Neuronal stem cell (in vitro differentiated cells): ENCODE data around the gene AGFG2.
A peak's percentile ranks its signal among the peaks of the same experiment; 100 is the strongest.

Source experiments
- DNase-seq: peaks from one replicate; pipeline ENCODE4 v3.0.0-alpha.2; 2013; ENCODE audit warnings: low spot score
- H2AFZ ChIP-seq: one replicate; pipeline ENCODE4 v1.6.1; 2013; ENCODE audit warnings: mild to moderate bottlenecking, low read length, inconsistent platforms
- H2AK5ac ChIP-seq: 2 replicates; pipeline ENCODE4 v1.6.1; 2013; ENCODE audit warnings: low read depth, mild to moderate bottlenecking, inconsistent platforms, low read length, moderate library complexity, mixed read lengths
- H2BK120ac ChIP-seq: 2 replicates; pipeline ENCODE4 v1.6.1; 2013; ENCODE audit warnings: low read depth, mild to moderate bottlenecking, inconsistent platforms, low read length, moderate library complexity, mixed read lengths
- H2BK12ac ChIP-seq: one replicate; pipeline ENCODE4 v1.6.1; 2013; ENCODE audit warnings: low read length, inconsistent platforms
- H2BK15ac ChIP-seq: 2 replicates; pipeline ENCODE4 v1.6.1; 2013; ENCODE audit warnings: mild to moderate bottlenecking, low read length, inconsistent platforms, mixed read lengths
- H2BK5ac ChIP-seq: one replicate; pipeline ENCODE4 v1.6.1; 2013; ENCODE audit warnings: inconsistent platforms, mild to moderate bottlenecking, low read length, moderate library complexity
- H3K14ac ChIP-seq: one replicate; pipeline ENCODE4 v1.6.1; 2013; ENCODE audit warnings: low read length, inconsistent platforms
- H3K18ac ChIP-seq: 2 replicates; pipeline ENCODE4 v1.6.1; 2013; ENCODE audit warnings: low read length, inconsistent platforms
- H3K23ac ChIP-seq: 2 replicates; pipeline ENCODE4 v1.6.1; 2013; ENCODE audit warnings: low read depth, mild to moderate bottlenecking, mixed read lengths, low read length, inconsistent platforms; ENCODE audit not compliant: poor library complexity
- H3K27ac ChIP-seq: replicated peaks from 3 replicates; pipeline ENCODE4 v1.5.1; 2013; ENCODE audit warnings: low read length, inconsistent platforms
- H3K27me3 ChIP-seq, 3 experiments: 2 replicates each; pipeline ENCODE4 v1.6.1; 2013; ENCODE audit warnings: low read length in 3 of 3, mild to moderate bottlenecking in 2 of 3, inconsistent platforms in 1 of 3, low read depth in 1 of 3, mixed read lengths in 1 of 3, moderate library complexity in 1 of 3; ENCODE audit not compliant: control insufficient read depth in 3 of 3, insufficient read depth in 3 of 3
- H3K36me3 ChIP-seq, 2 donors: replicated peaks in 1 of 2; 2 replicates each; pipeline ENCODE4 v1.6.1; 2013; ENCODE audit warnings: low read length in 2 of 2; ENCODE audit not compliant: control insufficient read depth in 2 of 2, insufficient read depth in 2 of 2
- H3K4ac ChIP-seq: 2 replicates; pipeline ENCODE4 v1.6.1; 2013; ENCODE audit warnings: inconsistent platforms, mild to moderate bottlenecking, low read length, moderate library complexity
- H3K4me1 ChIP-seq, 2 donors: 1 replicate in 1 of 2; 2 replicates in 1 of 2; pipeline ENCODE4 v1.6.1; 2013; ENCODE audit warnings: low read length in 2 of 2, low read depth in 1 of 2; ENCODE audit not compliant: control insufficient read depth in 2 of 2, insufficient read depth in 1 of 2
- H3K4me2 ChIP-seq: one replicate; pipeline ENCODE4 v1.6.1; 2013; ENCODE audit warnings: mild to moderate bottlenecking, low read length, inconsistent platforms; ENCODE audit not compliant: insufficient read depth, poor library complexity, severe bottlenecking
- H3K4me3 ChIP-seq, 2 donors: 2 replicates each; pipeline ENCODE4 v1.5.1; 2013; ENCODE audit warnings: low read length in 2 of 2, mild to moderate bottlenecking in 2 of 2, inconsistent platforms in 1 of 2, moderate library complexity in 1 of 2
- H3K79me1 ChIP-seq: one replicate; pipeline ENCODE4 v1.6.1; 2013; ENCODE audit warnings: low read depth, mild to moderate bottlenecking, inconsistent platforms, low read length, moderate library complexity
- H3K9ac ChIP-seq: one replicate; pipeline ENCODE4 v1.6.1; 2013; ENCODE audit warnings: mild to moderate bottlenecking, low read depth, low read length, inconsistent platforms; ENCODE audit not compliant: poor library complexity
- H3K9me3 ChIP-seq, 2 donors: replicated peaks in 1 of 2; 2 replicates each; pipeline versions ENCODE3 to v1.6.1; 2013; ENCODE audit warnings: low read length in 2 of 2, mild to moderate bottlenecking in 2 of 2, inconsistent platforms in 1 of 2, low read depth in 1 of 2, mixed read lengths in 1 of 2, moderate library complexity in 1 of 2; ENCODE audit not compliant: control insufficient read depth in 2 of 2, insufficient read depth in 1 of 2
- H4K8ac ChIP-seq: one replicate; pipeline ENCODE4 v1.6.1; 2013; ENCODE audit warnings: low read depth, mild to moderate bottlenecking, inconsistent platforms, low read length, moderate library complexity
- H4K91ac ChIP-seq: one replicate; pipeline ENCODE4 v1.6.1; 2013; ENCODE audit warnings: low read length, low read depth, mild to moderate bottlenecking, inconsistent platforms; ENCODE audit not compliant: poor library complexity
- WGBS, 2 donors: extraction: QIAGEN DNeasy Blood & Tissue Kit; methylation state at CpG; one replicate each; pipeline ENCODE4 v1.1.7; 2013; ENCODE audit warnings: missing lambda C conversion rate in 2 of 2, mixed read lengths in 1 of 2; ENCODE audit not compliant: insufficient read length in 2 of 2, insufficient replicate concordance in 1 of 2; ENCODE audit errors: extremely low coverage in 2 of 2; 5-methylcytosine and 5-hydroxymethylcytosine counted together

The AGFG2 gene

GRCh38 chr7:100584683-100585510 lies 45.9 kb downstream of the AGFG2 start:
- peak overlapping the region; percentile 88 for H3K27ac ChIP-seq
- H2BK15ac ChIP-seq = no peak overlapping the region
- peak; percentile 74 for DNase-seq
- WGBS, 2 donors = no CpG with 5 or more reads among the region's 20 CpGs
- H3K4me3 ChIP-seq = peak overlapping the region; percentile 91 to 97
- H4K8ac ChIP-seq = no peak overlapping the region
- H2BK5ac ChIP-seq = no peak overlapping the region
- peak overlapping the region; percentile 62 for H3K18ac ChIP-seq
- no peak overlapping the region for H2BK120ac ChIP-seq
- H3K4me2 ChIP-seq = peak overlapping the region; percentile 97
- H3K14ac ChIP-seq = no peak overlapping the region
- H3K79me1 ChIP-seq = peaks cover 3% of the 10 kb centered on the region
- H2AK5ac ChIP-seq = peak overlapping the region; percentile 63
- H3K27me3 ChIP-seq = no peaks in the 10 kb centered on the region
- no peak overlapping the region for H4K91ac ChIP-seq
- peaks cover 25% of the 10 kb centered on the region in 2 donors for H3K4me1 ChIP-seq
- H2AFZ ChIP-seq = no peak overlapping the region
- no peak overlapping the region for H2BK12ac ChIP-seq
- H3K9ac ChIP-seq = peak overlapping the region; percentile 56
- H3K23ac ChIP-seq = no peak overlapping the region
- H3K4ac ChIP-seq = no peak overlapping the region
- H3K9me3 ChIP-seq = peaks cover 0 to 5% of the 10 kb centered on the region in 2 donors
- peaks cover 19 to 40% of the 10 kb centered on the region in 2 donors for H3K36me3 ChIP-seq

GRCh38 chr7:100585511-100586265 lies 46.7 kb downstream of the AGFG2 start, which contains the start of gene LRCH4:
TSS of gene LRCH4 (minus strand) at chr7:100586129. CDS start at chr7:100586100, 29 bp downstream.
- peaks cover 0 to 1% of the 10 kb centered on the region in 2 donors for H3K9me3 ChIP-seq
- peaks cover 3% of the 10 kb centered on the region for H3K79me1 ChIP-seq
- H3K4me1 ChIP-seq = peaks cover 25 to 32% of the 10 kb centered on the region in 2 donors
- H2BK15ac ChIP-seq = peak within 1 kb of the TSS; percentile 86
- peak within 1 kb of the TSS; percentile 99 for H3K9ac ChIP-seq
- peak within 1 kb of the TSS; percentile 85 for H3K14ac ChIP-seq
- no peaks in the 10 kb centered on the region for H3K27me3 ChIP-seq
- no peak for DNase-seq
- H4K8ac ChIP-seq = no peak within 1 kb of the TSS
- peak within 1 kb of the TSS; percentile 47 for H2BK120ac ChIP-seq
- H2AFZ ChIP-seq = peak within 1 kb of the TSS; percentile 82
- no peak within 1 kb of the TSS for H4K91ac ChIP-seq
- peak within 1 kb of the TSS; percentile 91 to 97 for H3K4me3 ChIP-seq
- no peak within 1 kb of the TSS for H2BK12ac ChIP-seq
- H3K36me3 ChIP-seq = peaks cover 14 to 32% of the 10 kb centered on the region in 2 donors
- WGBS, 2 donors = no CpG with 5 or more reads among the region's 61 CpGs
- H3K27ac ChIP-seq = peak within 1 kb of the TSS; percentile 88
- no peak within 1 kb of the TSS for H3K4ac ChIP-seq
- peak within 1 kb of the TSS; percentile 73 for H2AK5ac ChIP-seq
- H2BK5ac ChIP-seq = peak within 1 kb of the TSS; percentile 91
- peak within 1 kb of the TSS; percentile 97 for H3K4me2 ChIP-seq
- peak within 1 kb of the TSS; percentile 99 for H3K23ac ChIP-seq
- peak within 1 kb of the TSS; percentile 99 for H3K18ac ChIP-seq

DNA sequence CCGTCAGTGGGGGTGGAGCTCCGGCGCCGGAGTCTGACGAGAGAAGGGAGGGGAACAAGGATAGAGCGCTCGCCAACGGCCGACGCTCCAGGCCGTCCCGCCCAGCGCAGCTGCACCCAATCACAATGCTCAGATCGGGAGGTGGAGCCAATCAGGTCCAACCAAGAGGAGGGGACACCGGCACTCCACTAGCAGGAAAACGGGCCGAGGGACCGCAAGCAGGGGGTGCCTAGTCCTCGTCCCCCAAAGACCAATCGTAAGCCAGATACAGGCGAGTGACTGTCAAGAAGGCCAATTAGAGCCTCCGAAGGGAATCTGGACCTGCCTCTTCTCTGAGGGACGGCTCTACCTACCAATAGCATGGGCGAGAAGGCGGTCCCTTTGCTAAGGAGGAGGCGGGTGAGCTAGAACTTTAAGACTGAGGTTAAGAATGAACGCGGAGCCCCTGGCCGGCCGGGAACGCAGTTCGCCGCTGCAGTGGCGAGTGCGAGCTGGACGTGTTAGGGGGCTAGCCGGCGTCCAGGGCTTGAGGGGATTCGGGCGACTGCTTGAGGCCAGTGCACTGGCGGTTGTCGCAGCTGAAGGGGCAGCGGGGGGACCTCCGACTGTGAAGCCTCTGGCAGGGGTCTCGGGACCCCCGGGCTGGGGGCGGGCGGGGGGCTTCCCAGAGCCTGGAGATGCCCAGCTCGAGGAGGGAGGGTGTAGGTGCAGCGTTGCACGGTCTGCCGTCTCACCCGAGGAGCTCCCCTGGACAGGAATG lies 47.4 kb downstream of the AGFG2 start, which contains the start of gene FBXO24:
TSS of gene FBXO24 (plus strand) at position 63 of the 760 bp plus-strand sequence. CDS start at position 361, 298 bp downstream.
- Histone ChIP-seq H2BK12ac (no peak within 1 kb of the TSS), H3K23ac (peak within 1 kb of the TSS; percentile 99), H2AK5ac (peak within 1 kb of the TSS; percentile 73), H3K9me3 (no peaks in the 10 kb centered on the region), H3K14ac (peak within 1 kb of the TSS; percentile 85), H3K79me1 (peaks cover 3% of the 10 kb centered on the region), H3K27ac (peak within 1 kb of the TSS; percentile 88), H3K4ac (no peak within 1 kb of the TSS), H3K9ac (peak within 1 kb of the TSS; percentile 99), H2BK5ac (peak within 1 kb of the TSS; percentile 91), H3K4me3 (peak within 1 kb of the TSS; percentile 91 to 97), H3K27me3 (no peaks in the 10 kb centered on the region), H4K8ac (no peak within 1 kb of the TSS), H3K18ac (peak within 1 kb of the TSS; percentile 99), H4K91ac (no peak within 1 kb of the TSS), H2BK15ac (peak within 1 kb of the TSS; percentile 86), H3K36me3 (peaks cover 9 to 24% of the 10 kb centered on the region in 2 donors), H2BK120ac (peak within 1 kb of the TSS; percentile 47), H2AFZ (peak within 1 kb of the TSS; percentile 82), H3K4me2 (peak within 1 kb of the TSS; percentile 97), H3K4me1 (peaks cover 25 to 32% of the 10 kb centered on the region in 2 donors)
- no CpG with 5 or more reads among the region's 53 CpGs for WGBS, 2 donors
- peak; percentile 100 for DNase-seq
